ENCODE results near the gene MTOR. TPM values are rescaled to one million over a fixed set of nuclear protein-coding genes. Genes with fewer than 3 reads are reported as not detected.
"Not testable (repeated sequence)": the region's sequence is repeated elsewhere in the genome, so short reads cannot be mapped to it uniquely, and the experiment has no call there.

Gene MTOR
- total RNA-seq, 2 experiments from 2014 or later = 38.5 to 39.0 TPM

- no peak for DNase-seq
Observed at GRCh38 chr1:11168731-11169130, 93.6 kb downstream of the MTOR start.

DNA sequence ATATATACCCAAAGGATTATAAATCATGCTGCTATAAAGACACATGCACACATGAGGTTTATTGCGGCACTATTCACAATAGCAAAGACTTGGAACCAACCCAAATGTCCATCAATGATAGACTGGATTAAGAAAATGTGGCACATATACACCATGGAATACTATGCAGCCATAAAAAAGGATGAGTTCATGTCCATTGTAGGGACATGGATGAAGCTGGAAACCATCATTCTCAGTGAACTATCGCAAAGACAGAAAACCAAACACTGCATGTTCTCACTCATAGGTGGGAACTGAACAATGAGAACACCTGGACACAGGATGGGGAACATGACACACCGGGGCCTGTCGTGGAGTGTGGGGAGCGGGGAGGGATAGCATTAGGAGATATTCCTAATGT lies 95.6 kb downstream of the MTOR start:
- DNase-seq; H3K27ac Mint-ChIP-seq; H3K4me1 Mint-ChIP-seq (ENCODE audit: low read depth); H3K4me3 Mint-ChIP-seq; intact Hi-C loops (cut with micrococcal nuclease); H3K27me3 Mint-ChIP-seq (ENCODE audit: low read depth); H3K9me3 Mint-ChIP-seq: not testable (repeated sequence)
- CTCF ChIA-PET = interaction anchor here (0.6 kb wide), 1 partner anchor 21 kb away, joined by 3 read pairs; no protein-coding TSS in a partner anchor
- peaks cover 31% of the 10 kb centered on the region for H3K36me3 Mint-ChIP-seq (ENCODE audit: low read depth)

More at GRCh38 chr1:11168731-11169130, 93.6 kb downstream of the MTOR start:
- Mint-ChIP-seq H3K36me3 (ENCODE audit: low read depth) (peaks cover 27% of the 10 kb centered on the region), H3K4me1 (ENCODE audit: low read depth) (no peaks in the 10 kb centered on the region), H3K4me3 (no peak overlapping the region), H3K9me3 (no peaks in the 10 kb centered on the region), H3K27ac (no peak overlapping the region), H3K27me3 (ENCODE audit: low read depth) (no peaks in the 10 kb centered on the region)
- CTCF ChIA-PET = no interaction called here
- intact Hi-C loops (cut with micrococcal nuclease) = no loop called here

DNA sequence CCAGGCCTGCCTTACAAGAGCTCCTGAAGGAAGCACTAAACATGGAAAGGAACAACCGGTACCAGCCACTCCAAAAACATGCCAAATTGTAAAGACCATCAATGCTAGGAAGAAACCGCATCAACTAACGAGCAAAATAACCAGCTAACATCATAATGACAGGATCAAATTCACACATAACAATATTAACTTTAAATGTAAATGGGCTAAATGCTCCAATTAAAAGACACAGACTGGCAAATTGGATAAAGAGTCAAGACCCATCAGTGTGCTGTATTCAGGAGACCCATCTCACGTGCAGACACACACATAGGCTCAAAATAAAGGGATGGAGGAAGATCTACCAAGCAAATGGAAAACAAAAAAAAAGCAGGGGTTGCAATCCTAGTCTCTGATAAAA lies 99.6 kb downstream of the MTOR start:
- DNase-seq; H3K27me3 Mint-ChIP-seq (ENCODE audit: low read depth); H3K27ac Mint-ChIP-seq; CTCF ChIA-PET; H3K4me3 Mint-ChIP-seq; H3K4me1 Mint-ChIP-seq (ENCODE audit: low read depth); H3K9me3 Mint-ChIP-seq; intact Hi-C loops (cut with micrococcal nuclease): not testable (repeated sequence)
- peaks cover 30% of the 10 kb centered on the region for H3K36me3 Mint-ChIP-seq (ENCODE audit: low read depth)

- no peaks in the 10 kb centered on the region for H3K27me3 Mint-ChIP-seq (ENCODE audit: low read depth)
- peaks cover 24% of the 10 kb centered on the region for H3K36me3 Mint-ChIP-seq (ENCODE audit: low read depth)
- DNase-seq = no peak
- intact Hi-C loops (cut with micrococcal nuclease) = no loop called here
- H3K4me1 Mint-ChIP-seq (ENCODE audit: low read depth) = peaks cover 9% of the 10 kb centered on the region
- CTCF ChIA-PET = no interaction called here
- no peak overlapping the region for H3K27ac Mint-ChIP-seq
- H3K4me3 Mint-ChIP-seq = no peak overlapping the region
- H3K9me3 Mint-ChIP-seq = no peaks in the 10 kb centered on the region
Observed at GRCh38 chr1:11158720-11159321, 103.5 kb downstream of the MTOR start.

DNA sequence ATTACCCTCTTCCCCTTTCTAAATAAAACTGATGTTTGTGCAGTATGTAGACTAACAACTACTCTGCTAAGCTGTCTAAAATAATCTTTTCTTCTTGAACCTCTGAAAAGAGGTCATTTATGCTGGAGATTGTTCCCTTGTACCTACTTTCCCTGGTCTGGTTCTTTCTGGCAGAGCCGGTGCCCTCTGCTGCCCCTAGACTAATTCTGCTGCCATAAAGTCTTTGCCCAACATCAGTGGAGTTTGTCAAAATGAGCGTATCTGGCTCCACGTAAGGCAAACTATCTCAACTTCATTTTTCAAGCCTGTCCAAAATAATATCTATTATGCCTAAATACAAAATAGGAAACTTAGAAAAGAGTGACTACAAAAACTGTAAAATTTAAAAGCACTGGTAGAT lies 104.1 kb downstream of the MTOR start:
- no peak for DNase-seq
- H3K4me3 Mint-ChIP-seq = no peak overlapping the region
- no peaks in the 10 kb centered on the region for H3K27me3 Mint-ChIP-seq (ENCODE audit: low read depth)
- CTCF ChIA-PET = no interaction called here
- peaks cover 9% of the 10 kb centered on the region for H3K4me1 Mint-ChIP-seq (ENCODE audit: low read depth)
- no peak overlapping the region for H3K27ac Mint-ChIP-seq
- intact Hi-C loops (cut with micrococcal nuclease) = no loop called here
- peaks cover 23% of the 10 kb centered on the region for H3K36me3 Mint-ChIP-seq (ENCODE audit: low read depth)
- no peaks in the 10 kb centered on the region for H3K9me3 Mint-ChIP-seq

GRCh38 chr1:11157867-11158266 lies 104.5 kb downstream of the MTOR start:
- CTCF ChIA-PET = no interaction called here
- intact Hi-C loops (cut with micrococcal nuclease) = no loop called here
- Mint-ChIP-seq H3K27me3 (ENCODE audit: low read depth) (no peaks in the 10 kb centered on the region), H3K27ac (no peak overlapping the region), H3K4me1 (ENCODE audit: low read depth) (peaks cover 9% of the 10 kb centered on the region), H3K36me3 (ENCODE audit: low read depth) (peaks cover 25% of the 10 kb centered on the region), H3K9me3 (no peaks in the 10 kb centered on the region), H3K4me3 (no peak overlapping the region)
- no peak for DNase-seq

- Mint-ChIP-seq H3K27me3 (ENCODE audit: low read depth) (no peaks in the 10 kb centered on the region), H3K36me3 (ENCODE audit: low read depth) (peaks cover 29% of the 10 kb centered on the region), H3K27ac (no peak overlapping the region), H3K4me3 (no peak overlapping the region), H3K9me3 (no peaks in the 10 kb centered on the region), H3K4me1 (ENCODE audit: low read depth) (peaks cover 9% of the 10 kb centered on the region)
- intact Hi-C loops (cut with micrococcal nuclease) = no loop called here
- CTCF ChIA-PET = interaction anchor here (1.3 kb wide), 1 partner anchor 120 kb away, joined by 5 read pairs; no protein-coding TSS in a partner anchor
- no peak for DNase-seq
Observed at GRCh38 chr1:11157394-11157793, 105.0 kb downstream of the MTOR start.

GRCh38 chr1:11156963-11157362 lies 105.4 kb downstream of the MTOR start:
- intact Hi-C loops (cut with micrococcal nuclease) = no loop called here
- H3K9me3 Mint-ChIP-seq = no peaks in the 10 kb centered on the region
- peaks cover 26% of the 10 kb centered on the region for H3K36me3 Mint-ChIP-seq (ENCODE audit: low read depth)
- no peak for DNase-seq
- CTCF ChIA-PET = interaction anchor here (1.3 kb wide), 1 partner anchor 119 kb away, joined by 5 read pairs; no protein-coding TSS in a partner anchor
- no peak overlapping the region for H3K4me3 Mint-ChIP-seq
- no peaks in the 10 kb centered on the region for H3K27me3 Mint-ChIP-seq (ENCODE audit: low read depth)
- H3K4me1 Mint-ChIP-seq (ENCODE audit: low read depth) = peaks cover 9% of the 10 kb centered on the region
- H3K27ac Mint-ChIP-seq = no peak overlapping the region

DNA sequence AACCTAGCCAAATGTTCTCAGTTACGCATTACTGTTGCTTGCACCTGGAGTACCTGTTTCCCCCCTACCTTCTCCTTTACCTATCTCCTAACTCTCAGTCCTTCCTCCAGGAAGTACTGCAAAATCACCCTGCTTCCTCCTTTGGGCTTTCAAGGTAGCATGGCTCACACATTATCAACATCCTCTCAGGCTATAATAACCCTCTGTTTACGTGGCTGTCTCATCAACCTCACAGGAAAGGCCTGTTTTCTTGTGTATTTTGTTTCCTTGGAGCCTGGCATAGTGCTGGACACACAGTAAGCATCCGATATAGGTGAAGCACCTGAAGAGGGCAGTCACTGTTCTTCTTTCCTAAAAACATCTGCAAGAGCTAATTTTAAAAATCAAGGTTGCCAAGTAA lies 105.9 kb downstream of the MTOR start:
- DNase-seq = no peak
- intact Hi-C loops (cut with micrococcal nuclease) = no loop called here
- Mint-ChIP-seq H3K36me3 (ENCODE audit: low read depth) (peaks cover 26% of the 10 kb centered on the region), H3K27me3 (ENCODE audit: low read depth) (no peaks in the 10 kb centered on the region), H3K9me3 (no peaks in the 10 kb centered on the region), H3K27ac (no peak overlapping the region), H3K4me3 (no peak overlapping the region), H3K4me1 (ENCODE audit: low read depth) (peaks cover 9% of the 10 kb centered on the region)
- CTCF ChIA-PET = interaction anchor here (1.3 kb wide), 1 partner anchor 119 kb away, joined by 5 read pairs; no protein-coding TSS in a partner anchor

DNA sequence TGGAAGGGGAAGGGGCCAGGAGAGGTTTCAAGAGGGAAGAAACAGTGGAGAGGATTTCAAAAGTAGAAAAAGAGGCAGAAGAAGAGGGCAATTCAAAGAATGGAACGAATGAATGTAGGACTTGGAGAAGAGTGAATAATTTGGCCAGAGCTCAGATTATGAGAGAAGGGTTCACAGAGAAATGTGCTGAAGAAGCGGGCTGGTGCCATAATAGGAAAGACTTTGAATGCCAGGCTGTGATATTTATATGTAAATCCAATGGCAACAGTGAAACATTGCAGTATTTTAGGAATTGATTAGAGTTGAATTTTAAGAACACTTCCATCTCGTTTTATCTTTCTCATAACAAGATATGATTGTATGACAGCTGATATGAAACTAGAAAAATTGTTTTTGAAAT lies 109.2 kb downstream of the MTOR start:
- CTCF ChIA-PET = interaction anchor here (0.6 kb wide), 1 partner anchor 824 kb away, joined by 3 read pairs; no protein-coding TSS in a partner anchor
- Mint-ChIP-seq H3K27me3 (ENCODE audit: low read depth) (no peaks in the 10 kb centered on the region), H3K4me1 (ENCODE audit: low read depth) (peaks cover 8% of the 10 kb centered on the region), H3K9me3 (no peaks in the 10 kb centered on the region), H3K4me3 (no peak overlapping the region), H3K27ac (no peak overlapping the region), H3K36me3 (ENCODE audit: low read depth) (peaks cover 26% of the 10 kb centered on the region)
- intact Hi-C loops (cut with micrococcal nuclease) = no loop called here
- DNase-seq = no peak

GRCh38 chr1:11152755-11153154 lies 109.6 kb downstream of the MTOR start:
- H3K36me3 Mint-ChIP-seq (ENCODE audit: low read depth) = peaks cover 26% of the 10 kb centered on the region
- DNase-seq = no peak
- H3K9me3 Mint-ChIP-seq = no peaks in the 10 kb centered on the region
- peaks cover 7% of the 10 kb centered on the region for H3K4me1 Mint-ChIP-seq (ENCODE audit: low read depth)
- H3K27ac Mint-ChIP-seq = no peak overlapping the region
- no peak overlapping the region for H3K4me3 Mint-ChIP-seq
- no peaks in the 10 kb centered on the region for H3K27me3 Mint-ChIP-seq (ENCODE audit: low read depth)
- intact Hi-C loops (cut with micrococcal nuclease) = no loop called here
- CTCF ChIA-PET = interaction anchor here (0.6 kb wide), 2 partner anchors 26 to 824 kb away, joined by 3 to 4 read pairs; no protein-coding TSS in a partner anchor

GRCh38 chr1:11151826-11152612 lies 110.3 kb downstream of the MTOR start:
- H3K9me3 Mint-ChIP-seq = no peaks in the 10 kb centered on the region
- no peak for DNase-seq
- CTCF ChIA-PET = interaction anchor here (0.6 kb wide), 1 partner anchor 26 kb away, joined by 4 read pairs; no protein-coding TSS in a partner anchor
- H3K27me3 Mint-ChIP-seq (ENCODE audit: low read depth) = no peaks in the 10 kb centered on the region
- H3K27ac Mint-ChIP-seq = no peak overlapping the region
- peaks cover 5% of the 10 kb centered on the region for H3K4me1 Mint-ChIP-seq (ENCODE audit: low read depth)
- peaks cover 25% of the 10 kb centered on the region for H3K36me3 Mint-ChIP-seq (ENCODE audit: low read depth)
- intact Hi-C loops (cut with micrococcal nuclease) = no loop called here
- H3K4me3 Mint-ChIP-seq = no peak overlapping the region

Measured in activated naive CD4-positive, alpha-beta T cell treated with anti-CD3 and anti-CD28 coated beads for 36 hours (primary cell).